HG03460 (cell line): Measurements from ENCODE around the gene MOCOS.
"Not testable (repeated sequence)": the region's sequence is repeated elsewhere in the genome, so short reads cannot be mapped to it uniquely, and the experiment has no call there.

Source experiments
- ATAC-seq: cut with Tn5 transposase; IDR thresholded peaks from one replicate; pipeline ENCODE4 v1.9.1; 2021; ENCODE audit not compliant: unreplicated experiment

Gene MOCOS

DNA sequence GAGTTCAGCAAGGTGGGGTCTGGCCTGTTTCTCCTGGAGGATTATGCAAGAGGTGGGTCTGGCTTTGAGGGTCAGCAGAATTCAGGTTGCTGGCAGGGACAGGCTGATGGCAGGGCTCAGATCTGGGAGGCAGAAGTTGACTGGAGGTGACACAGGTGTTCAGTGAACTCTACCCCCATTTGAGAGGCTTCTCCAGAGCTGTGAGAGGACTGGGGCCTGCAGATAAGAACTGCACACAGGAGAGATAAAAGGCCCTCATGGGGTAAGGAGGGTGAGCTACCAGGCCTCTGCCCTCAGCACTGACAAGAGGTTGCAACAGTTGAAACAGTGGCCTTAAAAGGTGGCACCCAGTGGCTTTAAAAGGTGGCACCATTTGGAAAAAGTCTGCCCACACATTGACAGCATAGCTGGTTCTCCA lies 13.1 kb downstream of the MOCOS start:
- ATAC-seq = no peak

DNA sequence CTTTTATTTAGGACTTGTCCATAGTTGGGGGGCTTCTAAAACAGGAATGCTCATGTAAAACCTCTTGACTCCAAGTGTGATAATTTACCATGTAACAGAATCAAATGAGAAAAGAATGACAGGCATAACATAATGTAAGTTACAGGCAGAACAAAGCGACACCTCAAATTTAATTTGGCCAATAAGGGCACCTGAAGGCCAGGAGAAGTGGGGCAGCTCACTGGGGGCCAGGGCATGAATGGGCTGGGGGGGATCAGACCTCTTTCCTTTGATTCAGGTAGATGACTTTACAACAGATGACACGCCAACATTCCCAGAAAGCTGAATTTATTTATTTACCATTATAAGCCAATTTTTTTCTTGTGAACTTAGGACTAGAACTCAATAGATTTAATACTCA lies 14.5 kb downstream of the MOCOS start:
- no peak for ATAC-seq

DNA sequence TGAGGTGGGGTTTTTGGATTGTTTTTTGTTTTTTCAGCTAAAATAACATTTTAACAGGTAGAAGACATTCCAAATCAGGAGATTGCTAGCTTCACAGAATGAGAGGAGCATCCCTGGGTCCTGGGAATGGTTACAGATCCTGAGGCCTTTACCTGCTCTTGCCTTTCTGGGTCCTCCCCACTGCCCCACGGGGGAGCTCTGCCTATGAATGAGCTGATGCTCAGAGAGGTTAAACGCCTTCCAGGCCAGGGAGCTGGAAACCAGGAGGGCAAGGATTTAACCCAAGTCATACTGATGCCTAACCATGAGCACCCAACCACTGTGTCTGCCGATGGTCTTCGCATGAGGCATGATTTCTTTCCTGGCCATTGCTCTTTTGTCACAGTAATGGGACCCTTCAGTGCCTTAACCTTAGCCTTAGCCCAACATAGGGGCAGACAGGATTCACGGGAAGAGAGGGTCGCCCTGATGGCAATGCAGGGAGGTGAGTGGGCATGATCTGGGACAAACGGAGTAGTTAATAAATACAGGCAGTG lies 16.1 kb downstream of the MOCOS start:
- no peak for ATAC-seq

DNA sequence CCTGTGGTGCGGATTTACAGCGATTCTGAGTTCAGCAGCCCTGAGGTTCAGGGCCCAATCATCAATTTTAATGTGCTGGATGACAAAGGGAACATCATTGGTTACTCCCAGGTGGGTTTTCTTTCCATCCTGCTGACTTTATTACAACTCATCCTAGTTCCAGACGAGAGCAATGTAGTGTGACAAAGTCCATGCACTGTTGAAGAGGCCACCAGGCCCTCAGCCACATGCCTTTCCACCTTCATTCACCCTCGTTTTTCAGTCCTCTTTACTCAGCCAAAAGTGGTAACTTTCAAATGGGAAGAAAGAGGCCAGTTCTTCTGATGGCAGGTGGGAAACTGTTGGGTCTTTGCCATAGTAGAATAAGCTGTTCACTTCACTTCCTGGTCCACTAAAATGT lies 17.9 kb downstream of the MOCOS start:
- no peak for ATAC-seq

DNA sequence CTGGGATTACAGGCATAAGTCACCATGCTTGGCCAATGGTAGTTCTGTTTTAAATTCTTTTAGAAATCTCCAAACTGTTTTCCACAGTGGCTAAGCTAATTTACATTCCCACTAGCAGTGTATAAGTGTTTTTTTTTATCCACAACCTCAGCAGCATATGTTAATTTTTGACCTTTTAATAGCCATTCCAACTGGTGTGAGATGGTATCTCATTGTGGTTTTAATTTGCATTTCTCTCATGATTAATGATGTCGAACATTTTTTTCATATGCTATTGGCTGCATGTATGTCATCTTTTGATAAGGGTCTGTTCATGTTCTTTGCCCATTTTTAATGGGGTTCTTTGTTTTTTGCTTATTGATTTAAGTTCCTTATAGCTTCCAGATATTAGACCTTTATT lies 20.0 kb downstream of the MOCOS start:
- ATAC-seq = no peak

DNA sequence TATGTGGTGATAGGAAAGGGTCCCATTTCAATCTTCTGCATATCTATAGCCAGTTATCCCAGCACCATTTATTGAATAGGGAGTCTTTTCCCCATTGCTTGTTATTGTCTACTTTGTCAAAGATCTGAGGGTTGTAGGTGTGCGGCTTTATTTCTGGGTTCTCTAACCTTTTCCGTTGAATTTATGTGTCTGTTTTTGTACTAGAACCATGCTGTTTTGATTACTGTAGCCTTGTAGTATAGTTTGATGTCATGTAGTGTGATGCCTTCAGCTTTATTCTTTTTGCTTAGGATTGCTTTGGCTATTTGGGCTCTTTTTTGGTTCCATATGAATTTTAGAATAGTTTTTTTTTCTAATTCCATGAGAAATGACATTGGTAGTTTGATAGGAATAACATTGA lies 20.7 kb downstream of the MOCOS start:
- not testable (repeated sequence) for ATAC-seq

DNA sequence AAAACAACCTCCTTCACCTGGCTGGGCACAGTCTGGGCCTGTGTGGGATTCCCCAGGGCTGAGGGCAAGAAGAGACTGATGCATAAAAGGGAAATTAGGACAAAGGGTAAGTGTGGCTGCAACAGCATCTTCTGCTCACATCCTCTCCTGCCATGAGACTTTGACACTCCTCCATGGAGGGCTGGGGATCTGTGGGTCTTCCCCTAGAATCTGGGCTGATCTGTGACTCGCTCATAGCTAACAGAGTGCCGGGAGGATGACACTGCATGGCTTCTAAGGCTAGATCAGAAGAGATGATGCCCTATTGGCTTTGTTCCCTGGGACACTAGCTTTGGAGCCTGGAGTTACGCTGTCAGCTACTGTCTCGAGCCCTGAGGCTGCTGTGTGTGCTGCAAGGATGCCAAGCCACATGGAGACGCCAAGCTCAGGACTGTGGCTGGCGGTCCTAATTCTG lies 24.3 kb downstream of the MOCOS start:
- ATAC-seq = no peak

DNA sequence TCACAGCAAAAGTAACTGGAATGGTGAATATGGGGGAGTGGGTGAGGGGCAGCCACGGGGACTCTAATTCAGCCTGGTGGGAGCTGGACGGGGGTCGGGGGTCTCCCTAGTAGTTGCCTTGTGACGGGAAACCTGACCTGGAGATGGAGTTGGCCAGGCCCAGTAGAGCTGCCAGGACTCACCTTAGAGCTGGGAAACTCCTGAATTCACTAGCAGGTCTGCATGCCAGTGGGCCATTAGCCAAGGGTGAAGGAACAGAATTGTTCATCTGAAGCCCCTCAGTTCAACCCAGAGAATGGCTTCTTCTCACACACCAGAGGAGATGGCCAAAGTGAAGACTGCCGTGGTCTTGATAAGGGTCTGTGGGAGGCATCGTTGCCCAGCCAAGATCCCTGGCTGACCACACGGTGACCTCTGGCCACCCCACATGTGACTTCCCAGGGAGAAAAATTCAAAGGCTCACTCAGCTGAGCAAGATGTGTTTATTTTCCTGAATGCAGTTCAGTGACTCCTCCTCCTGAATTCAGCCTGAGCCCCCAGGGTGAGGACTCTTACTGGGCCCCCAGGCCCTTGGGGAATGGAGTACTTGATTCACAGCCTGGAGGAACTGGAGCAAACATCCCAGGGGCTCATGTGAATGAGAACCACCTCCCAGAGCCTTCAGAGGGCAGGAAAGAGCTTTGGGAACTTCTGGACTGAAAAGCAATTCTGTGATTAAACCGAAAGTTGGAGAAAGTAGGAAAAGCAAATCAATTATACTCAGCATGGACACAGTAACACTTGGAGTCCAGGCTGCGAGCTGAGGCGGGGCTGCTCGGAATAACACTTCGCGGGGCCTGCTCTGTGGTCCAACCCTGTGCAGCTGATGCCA lies 25.2 kb downstream of the MOCOS start:
- ATAC-seq = no peak

DNA sequence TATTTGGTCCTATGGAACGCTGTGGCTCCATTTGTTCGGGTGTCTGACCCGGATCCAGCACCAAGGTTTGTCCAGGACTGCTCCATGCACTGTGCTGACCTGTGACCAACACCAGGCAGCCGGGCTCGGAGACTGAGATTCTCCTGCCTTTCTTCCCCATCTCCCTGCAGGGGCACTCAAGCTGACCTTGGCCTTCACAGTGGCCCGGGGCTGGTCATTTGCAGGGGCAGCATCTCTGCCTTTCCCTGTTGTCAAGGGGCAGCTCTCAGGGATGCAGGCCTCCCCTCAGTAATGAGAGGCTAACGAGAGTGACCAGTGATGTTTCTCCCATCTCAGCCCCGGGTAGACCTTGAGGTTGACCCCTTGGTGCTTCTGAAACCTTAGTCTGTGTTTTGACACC lies 27.5 kb downstream of the MOCOS start:
- ATAC-seq = no peak

DNA sequence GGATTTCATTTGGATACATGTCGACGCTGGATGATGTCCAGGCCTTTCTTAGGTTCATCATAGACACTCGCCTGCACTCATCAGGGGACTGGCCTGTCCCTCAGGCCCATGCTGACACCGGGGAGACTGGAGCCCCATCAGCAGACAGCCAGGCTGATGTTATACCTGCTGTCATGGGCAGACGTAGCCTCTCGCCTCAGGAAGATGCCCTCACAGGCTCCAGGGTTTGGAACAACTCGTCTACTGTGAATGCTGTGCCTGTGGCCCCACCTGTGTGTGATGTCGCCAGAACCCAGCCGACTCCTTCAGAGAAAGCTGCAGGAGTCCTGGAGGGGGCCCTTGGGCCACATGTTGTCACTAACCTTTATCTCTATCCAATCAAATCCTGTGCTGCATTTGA lies 28.3 kb downstream of the MOCOS start:
- no peak for ATAC-seq

DNA sequence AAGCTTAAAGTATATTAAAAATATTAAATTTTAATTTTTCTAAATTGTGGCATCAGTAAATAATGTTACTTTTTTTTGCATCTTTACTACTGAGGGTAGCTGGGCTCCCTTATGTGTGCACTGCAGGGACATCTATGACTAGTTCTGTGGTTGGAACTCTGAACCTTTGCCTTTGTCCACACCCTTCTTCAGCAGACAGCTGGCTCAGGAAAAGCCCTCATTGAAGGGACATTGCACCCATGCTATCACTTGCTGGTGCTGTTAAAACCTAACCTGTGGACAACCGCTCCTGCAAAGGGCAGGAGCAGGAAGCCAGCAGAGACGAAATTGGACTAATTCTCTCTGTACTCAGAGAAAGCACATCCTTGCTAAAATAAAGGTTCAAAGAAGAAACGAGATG lies 30.1 kb downstream of the MOCOS start:
- ATAC-seq = no peak

DNA sequence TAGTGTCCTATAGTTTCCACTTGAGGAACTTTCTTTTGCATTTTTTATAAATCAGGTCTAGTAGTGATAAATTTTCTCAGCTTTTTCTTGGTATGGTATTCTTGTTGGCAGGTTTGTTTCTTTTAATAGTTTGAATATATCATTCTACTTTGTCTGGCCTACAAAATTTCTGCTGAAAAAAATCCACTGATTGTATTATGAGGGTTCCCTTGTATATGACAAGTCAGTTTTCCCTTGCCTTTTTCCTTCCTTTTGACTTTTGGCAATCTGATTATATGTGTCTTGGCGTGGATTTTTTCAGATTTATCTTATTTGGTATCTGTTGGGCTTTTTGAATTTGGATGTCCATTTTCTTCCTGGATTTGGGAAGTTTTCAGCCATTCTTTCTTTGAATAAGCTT lies 41.9 kb downstream of the MOCOS start:
- ATAC-seq = no peak

DNA sequence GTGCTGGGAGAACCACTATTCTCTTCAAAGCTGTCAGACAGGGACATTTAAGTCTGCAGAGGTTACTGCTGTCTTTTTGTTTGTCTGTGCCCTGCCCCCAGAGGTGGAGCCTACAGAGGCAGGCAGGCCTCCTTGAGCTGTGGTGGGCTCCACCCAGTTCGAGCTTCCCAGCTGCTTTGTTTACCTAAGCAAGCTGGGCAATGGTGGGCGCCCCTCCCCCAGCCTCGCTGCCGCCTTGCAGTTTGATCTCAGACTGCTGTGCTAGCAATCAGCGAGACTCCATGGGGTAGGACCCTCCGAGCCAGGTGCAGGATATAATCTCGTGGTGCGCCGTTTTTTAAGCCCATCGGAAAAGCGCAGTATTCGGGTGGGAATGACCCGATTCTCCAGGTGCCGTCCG lies 53.2 kb downstream of the MOCOS start:
- not testable (repeated sequence) for ATAC-seq

DNA sequence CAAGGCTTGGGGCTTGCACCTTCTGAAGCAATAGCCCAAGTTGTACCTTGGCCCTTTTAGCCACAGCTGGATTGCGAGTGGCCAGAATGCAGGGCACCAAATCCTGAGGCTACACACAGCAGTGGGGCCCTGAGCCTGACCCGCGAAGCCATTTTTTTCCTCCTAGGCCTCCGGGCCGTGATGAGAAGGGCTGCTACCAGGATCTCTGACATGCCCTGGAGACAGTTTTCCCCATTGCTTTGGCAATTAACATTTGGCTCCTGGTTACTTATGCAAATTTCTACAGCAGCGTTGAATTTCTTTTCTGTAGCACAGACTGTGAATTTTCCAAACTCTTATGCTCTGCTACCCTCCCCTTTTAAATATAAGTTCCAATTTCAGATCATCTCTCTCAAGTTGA lies 54.5 kb downstream of the MOCOS start:
- no peak for ATAC-seq

DNA sequence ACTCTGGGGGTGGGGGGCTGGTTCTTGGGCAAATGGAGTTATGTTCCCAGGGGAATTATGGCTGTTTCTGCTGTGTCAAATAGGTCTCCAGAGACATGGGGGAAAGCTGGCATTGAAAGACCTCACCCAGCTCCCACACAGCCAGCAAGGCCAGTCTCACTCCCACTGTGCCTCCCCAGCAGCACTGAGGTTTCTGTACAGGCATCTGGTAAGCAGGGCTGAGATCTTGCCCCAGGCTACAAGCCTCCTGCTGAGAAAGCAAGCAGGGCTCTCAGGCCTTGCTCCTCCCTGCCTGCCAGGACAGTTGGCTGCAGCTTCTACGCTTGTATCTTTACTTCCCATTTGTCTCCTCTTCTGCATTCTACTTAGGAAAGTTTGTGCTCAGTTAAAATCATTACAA lies 59.7 kb downstream of the MOCOS start:
- ATAC-seq = no peak

DNA sequence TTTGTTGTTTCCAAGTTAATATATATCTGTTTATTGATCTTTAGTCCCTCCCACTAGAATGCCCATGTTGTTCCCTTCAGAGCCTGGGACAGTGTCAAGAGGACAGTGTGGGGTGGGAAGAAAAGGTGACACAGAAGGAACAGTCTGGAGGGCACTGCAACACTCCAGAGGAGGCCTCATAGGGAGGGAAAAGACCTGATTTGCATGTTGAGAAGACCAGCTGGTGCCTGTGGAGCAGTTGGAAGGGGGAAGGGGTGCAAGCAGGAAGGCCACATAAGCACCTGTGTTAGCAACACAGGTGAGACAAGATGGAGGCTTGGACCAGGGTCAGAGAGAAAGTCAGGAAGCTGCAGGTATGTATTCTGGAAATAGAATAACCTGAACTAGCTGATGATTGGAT lies 62.1 kb downstream of the MOCOS start:
- ATAC-seq = no peak

DNA sequence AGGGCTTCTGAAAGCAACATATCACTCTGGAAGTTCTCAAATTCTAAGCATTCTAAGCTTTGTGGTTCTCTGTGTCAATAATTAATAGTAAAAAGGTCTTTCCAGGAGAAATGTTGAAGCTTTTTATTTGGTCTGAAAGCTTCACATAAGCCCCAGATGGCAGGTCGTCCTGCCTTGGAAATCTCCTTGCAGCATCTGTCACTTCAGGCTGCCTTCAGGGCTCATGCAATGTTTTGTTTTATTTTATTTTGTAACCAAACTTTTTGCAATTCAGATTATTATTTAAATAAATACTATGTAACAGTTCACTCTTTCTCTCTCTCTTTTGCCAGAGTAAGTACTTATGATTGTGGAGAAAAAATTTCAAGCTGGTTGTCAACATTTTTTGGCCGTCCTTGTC lies 63.5 kb downstream of the MOCOS start:
- no peak for ATAC-seq

DNA sequence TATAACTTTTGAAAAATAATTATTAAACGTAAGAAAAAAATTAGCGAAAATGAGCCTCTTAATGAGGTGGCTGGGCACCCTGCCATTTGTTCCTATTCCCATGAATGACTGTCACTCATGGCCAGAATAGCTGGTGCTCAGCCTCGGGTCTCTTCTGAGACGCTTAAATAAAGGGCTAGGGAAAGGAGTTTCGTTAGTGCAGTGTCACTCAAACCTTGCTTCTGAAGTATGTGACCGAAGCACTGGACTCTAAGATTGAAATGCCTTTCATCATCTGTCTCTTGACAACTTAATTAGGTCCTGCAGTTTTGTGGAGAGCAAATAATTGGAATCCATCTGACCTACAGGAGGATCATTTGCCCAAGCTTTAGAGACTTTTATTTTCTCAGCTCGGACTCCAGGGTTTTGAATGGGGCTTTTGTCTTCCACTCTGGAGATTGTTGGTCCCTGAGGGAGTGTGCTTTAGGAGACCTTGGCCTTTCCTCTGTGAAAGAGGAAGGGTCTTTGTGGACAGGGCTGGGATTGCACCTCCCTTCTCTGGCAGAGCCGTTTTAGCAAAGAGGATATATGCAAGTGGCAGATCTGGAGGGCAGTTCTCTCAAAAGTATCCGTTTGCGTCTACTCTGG lies 67.9 kb downstream of the MOCOS start:
- no peak for ATAC-seq

DNA sequence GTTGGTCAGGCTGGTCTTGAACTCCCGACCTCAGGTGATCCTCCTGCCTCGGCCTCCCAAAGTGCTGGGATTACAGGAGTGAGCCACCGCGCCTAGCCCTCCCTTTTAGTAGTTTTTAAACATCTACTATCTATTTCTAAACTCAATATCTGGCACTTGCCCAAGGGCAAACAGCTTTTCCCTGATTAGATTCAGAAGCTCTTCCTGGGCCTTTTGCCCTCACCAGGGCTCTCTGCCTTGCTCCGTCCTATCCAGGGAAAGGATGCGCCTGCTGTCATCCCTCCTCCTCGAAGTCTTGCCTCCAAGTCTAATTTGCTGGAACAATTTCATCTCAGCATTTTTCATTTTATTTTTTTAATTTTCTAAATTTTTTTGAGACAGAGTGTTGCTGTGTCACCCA lies 68.8 kb downstream of the MOCOS start:
- no peak for ATAC-seq

DNA sequence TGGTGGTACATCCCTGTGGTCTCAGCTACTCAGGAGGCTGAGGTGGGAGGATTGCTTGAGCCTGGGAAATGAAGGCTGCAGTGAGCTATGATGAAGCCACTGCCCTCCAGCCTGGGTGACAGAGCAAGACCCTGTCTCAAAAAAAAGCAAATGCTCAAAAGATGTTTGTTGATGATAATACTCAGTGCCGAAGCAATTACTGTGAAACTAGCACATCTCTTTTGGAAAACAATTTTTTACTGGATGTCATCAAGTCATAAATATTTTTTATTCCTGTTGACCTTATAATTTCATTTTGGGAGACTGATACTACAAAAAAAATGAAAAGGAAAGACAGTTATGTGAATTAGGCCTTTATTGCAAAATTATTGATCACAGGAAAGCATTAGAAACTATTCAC lies 75.7 kb downstream of the MOCOS start:
- no peak for ATAC-seq

DNA sequence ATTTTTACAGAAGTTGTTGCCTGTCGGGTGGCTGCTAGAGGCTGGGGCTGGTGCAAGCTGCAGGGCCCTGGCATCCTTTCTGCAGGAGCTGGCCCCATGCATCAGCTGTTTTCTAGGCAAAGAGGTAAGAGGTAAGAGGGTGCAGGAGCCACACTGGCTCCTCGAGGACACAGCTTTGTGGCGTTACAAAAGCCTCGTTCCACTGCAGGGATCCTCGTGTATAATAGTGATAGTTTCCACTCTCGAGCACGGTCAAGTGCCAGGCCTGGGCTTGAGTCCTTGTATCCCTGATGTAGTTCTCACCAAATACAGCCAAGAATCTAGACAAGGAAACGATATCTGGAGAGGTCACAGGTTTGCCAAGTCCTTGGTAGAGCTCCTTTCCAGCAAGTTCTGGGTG lies 77.0 kb downstream of the MOCOS start:
- no peak for ATAC-seq

DNA sequence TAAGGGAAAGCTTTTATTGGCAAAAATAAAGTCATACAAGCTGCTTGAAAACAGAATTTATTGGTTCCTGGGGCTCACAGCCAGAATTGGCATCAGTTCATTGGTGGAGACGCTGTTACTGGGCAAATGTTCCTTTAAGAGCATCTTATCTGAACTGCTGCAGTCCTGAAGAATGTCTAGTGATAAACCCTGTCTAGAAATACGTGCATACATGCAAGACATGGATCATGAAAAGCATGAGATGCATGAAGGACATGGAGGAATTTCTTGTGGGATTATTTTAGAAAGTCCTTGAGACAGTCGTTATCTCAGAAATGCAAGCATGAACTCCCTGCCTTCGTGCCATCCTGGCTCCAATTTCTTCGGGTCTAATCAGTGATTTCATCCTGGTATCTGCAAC lies 77.7 kb downstream of the MOCOS start:
- ATAC-seq = no peak
